Measurements from ENCODE around the gene TPCN2.
A peak's percentile ranks its signal among the peaks of the same experiment; 100 is the strongest.

Gene TPCN2

GRCh38 chr11:69040581-69041260 lies 8.0 kb upstream of the TPCN2 start:
- no peak; the same call in 1 of the 2 replicates for TF ChIP-seq CTCF (IDR thresholded peaks at IDR 0.05; ENCODE audit: low read depth, low read length)

GRCh38 chr11:69041516-69041915 lies 7.2 kb upstream of the TPCN2 start:
- no peak for TF ChIP-seq CTCF (IDR thresholded peaks at IDR 0.05; ENCODE audit: low read depth, low read length)
- DNase-seq (ENCODE audit: extremely low read depth, low read depth), result no peak

More at GRCh38 chr11:69040581-69041260, 8.0 kb upstream of the TPCN2 start:
- DNase-seq (ENCODE audit: extremely low read depth, low read depth), result peak; percentile 55

- DNase-seq (ENCODE audit: extremely low read depth, low read depth), result peak; percentile 27
- TF ChIP-seq CTCF (IDR thresholded peaks at IDR 0.05; ENCODE audit: low read depth, low read length), result peak; percentile 83
Measured at GRCh38 chr11:69044111-69045013, 4.4 kb upstream of the TPCN2 start.

- no peak for TF ChIP-seq CTCF (IDR thresholded peaks at IDR 0.05; ENCODE audit: low read depth, low read length)
- DNase-seq (ENCODE audit: extremely low read depth, low read depth), result no peak
Measured at GRCh38 chr11:69048031-69048693, 570 bp upstream of the TPCN2 start.

- TF ChIP-seq CTCF (IDR thresholded peaks at IDR 0.05; ENCODE audit: low read depth, low read length), result no peak
- DNase-seq (ENCODE audit: extremely low read depth, low read depth), result no peak
Measured at GRCh38 chr11:69049490-69049867, 747 bp downstream of the TPCN2 start.

GRCh38 chr11:69050592-69051380 lies 2.1 kb downstream of the TPCN2 start:
- TF ChIP-seq CTCF (IDR thresholded peaks at IDR 0.05; ENCODE audit: low read depth, low read length), result no peak
- no peak for DNase-seq (ENCODE audit: extremely low read depth, low read depth)

All from AG09319 (cell line).